Measurements from ENCODE around the gene WDR27. TPM values are rescaled to one million over a fixed set of nuclear protein-coding genes. Genes with fewer than 3 reads are reported as not detected.

Gene WDR27
- total and polyA plus RNA-seq, 9 donors = 16.6 to 53.4 (median 38.7) TPM

GRCh38 chr6:169545982-169546381 lies 155.8 kb downstream of the WDR27 start:
- Histone ChIP-seq H3K4me1 (ENCODE audit: insufficient read depth) (no peaks in the 10 kb centered on the region), H3K4me3 (no peak overlapping the region), H3K9me3 (no peaks in the 10 kb centered on the region), H3K27ac (no peak overlapping the region), H3K36me3 (no peaks in the 10 kb centered on the region), H3K27me3 (no peaks in the 10 kb centered on the region)
- DNase-seq = no peak
- TF ChIP-seq POLR2A (IDR thresholded peaks at IDR 0.05) (no peak), EP300 (IDR thresholded peaks at IDR 0.05) (no peak), CTCF (IDR thresholded peaks at IDR 0.05) (no peak)
- intact Hi-C loops (cut with DNase I) = no loop called here
- 91 to 94% (median 92%) methylated on average over 6 of the region's 6 CpGs for WGBS, 3 donors

GRCh38 chr6:169543704-169544103 lies 158.1 kb downstream of the WDR27 start:
- Histone ChIP-seq H3K9me3 (no peaks in the 10 kb centered on the region), H3K36me3 (no peaks in the 10 kb centered on the region), H3K4me1 (ENCODE audit: insufficient read depth) (no peaks in the 10 kb centered on the region), H3K27ac (no peak overlapping the region), H3K4me3 (no peak overlapping the region), H3K27me3 (no peaks in the 10 kb centered on the region)
- TF ChIP-seq CTCF (IDR thresholded peaks at IDR 0.05) (no peak), POLR2A (IDR thresholded peaks at IDR 0.05) (no peak), EP300 (IDR thresholded peaks at IDR 0.05) (no peak)
- intact Hi-C loops (cut with DNase I) = no loop called here
- no peak for DNase-seq

DNA sequence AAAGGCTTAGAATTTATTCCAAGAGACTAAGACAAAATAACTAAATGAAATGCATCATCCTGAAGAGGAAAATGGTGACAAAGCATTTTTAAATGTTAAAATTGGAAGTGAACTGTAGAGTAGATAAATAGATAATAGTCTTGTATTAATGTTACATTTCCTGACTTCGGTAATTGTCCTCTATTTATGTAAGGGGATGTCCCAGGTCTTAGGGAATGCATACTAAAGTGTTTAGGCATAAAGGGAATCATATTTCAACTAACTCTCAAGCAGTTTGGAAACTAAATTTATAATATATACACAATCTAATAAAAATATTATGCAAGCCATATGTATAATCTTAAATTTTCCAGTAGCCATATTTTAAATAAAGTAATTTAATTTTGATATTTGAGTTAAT lies 159.3 kb downstream of the WDR27 start:
- Histone ChIP-seq H3K36me3 (no peaks in the 10 kb centered on the region), H3K4me3 (no peak overlapping the region), H3K27ac (no peak overlapping the region), H3K4me1 (ENCODE audit: insufficient read depth) (no peaks in the 10 kb centered on the region), H3K27me3 (no peaks in the 10 kb centered on the region), H3K9me3 (no peaks in the 10 kb centered on the region)
- 64 to 79% (median 76%) methylated on average over 1 of the region's 1 CpG for WGBS, 3 donors
- intact Hi-C loops (cut with DNase I) = no loop called here
- DNase-seq = no peak
- TF ChIP-seq POLR2A (IDR thresholded peaks at IDR 0.05) (no peak), EP300 (IDR thresholded peaks at IDR 0.05) (no peak), CTCF (IDR thresholded peaks at IDR 0.05) (no peak)

DNA sequence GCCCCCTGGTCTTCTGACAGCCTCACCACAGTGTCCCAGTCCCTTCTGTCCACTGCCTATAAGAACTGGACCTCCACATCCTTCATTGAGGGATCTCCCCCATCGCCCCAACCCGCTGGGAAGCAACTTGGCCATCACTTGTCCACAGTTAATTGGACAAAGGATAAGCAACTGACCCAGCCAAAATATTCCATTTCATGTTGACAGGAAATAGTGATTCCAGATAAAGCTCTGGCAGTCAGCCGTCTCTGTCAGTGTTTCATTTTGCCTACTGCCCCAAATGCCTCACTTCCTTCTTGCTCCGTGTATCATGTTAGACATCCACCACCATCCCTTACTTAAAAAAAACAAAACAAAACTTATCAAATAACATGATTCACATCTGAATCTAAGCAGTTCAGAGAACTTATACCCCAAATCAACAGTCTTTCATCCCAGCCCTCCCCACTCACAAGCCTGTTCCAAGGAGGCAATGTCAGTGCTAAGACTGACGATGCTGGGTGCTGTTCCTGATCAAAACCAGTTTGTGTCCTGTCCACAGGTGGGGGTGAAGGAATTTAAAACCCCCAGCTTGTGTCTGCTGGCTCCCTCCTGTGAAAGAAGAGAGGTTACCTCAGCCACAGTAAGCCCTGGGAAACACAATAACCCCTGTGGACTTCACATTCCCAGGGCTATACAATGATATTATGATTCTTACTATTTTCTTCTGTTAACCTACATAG lies 162.5 kb downstream of the WDR27 start:
- no peaks in the 10 kb centered on the region for H3K36me3 ChIP-seq
- DNase-seq = no peak

More for the DNA sequence above, 162.5 kb downstream of the WDR27 start:
- WGBS, 3 donors = 79 to 82% (median 82%) methylated on average over 5 of the region's 5 CpGs
- no peak for TF ChIP-seq CTCF (IDR thresholded peaks at IDR 0.05)
- TF ChIP-seq EP300 (IDR thresholded peaks at IDR 0.05) = no peak
- no peak for TF ChIP-seq POLR2A (IDR thresholded peaks at IDR 0.05)
- intact Hi-C loops (cut with DNase I) = no loop called here
- Histone ChIP-seq H3K4me1 (ENCODE audit: insufficient read depth) (no peaks in the 10 kb centered on the region), H3K27ac (no peak overlapping the region), H3K9me3 (no peaks in the 10 kb centered on the region), H3K4me3 (no peak overlapping the region), H3K27me3 (no peaks in the 10 kb centered on the region)
